ENCODE data around the gene PRIM1. TPM values are rescaled to one million over a fixed set of nuclear protein-coding genes. Genes with fewer than 3 reads are reported as not detected.

Gene PRIM1
- total and polyA plus RNA-seq, 2 of the 13 experiments (the other 11 are each of a cell fraction or from before 2014, with no cell fraction given) = 30.0 to 47.3 TPM

DNA sequence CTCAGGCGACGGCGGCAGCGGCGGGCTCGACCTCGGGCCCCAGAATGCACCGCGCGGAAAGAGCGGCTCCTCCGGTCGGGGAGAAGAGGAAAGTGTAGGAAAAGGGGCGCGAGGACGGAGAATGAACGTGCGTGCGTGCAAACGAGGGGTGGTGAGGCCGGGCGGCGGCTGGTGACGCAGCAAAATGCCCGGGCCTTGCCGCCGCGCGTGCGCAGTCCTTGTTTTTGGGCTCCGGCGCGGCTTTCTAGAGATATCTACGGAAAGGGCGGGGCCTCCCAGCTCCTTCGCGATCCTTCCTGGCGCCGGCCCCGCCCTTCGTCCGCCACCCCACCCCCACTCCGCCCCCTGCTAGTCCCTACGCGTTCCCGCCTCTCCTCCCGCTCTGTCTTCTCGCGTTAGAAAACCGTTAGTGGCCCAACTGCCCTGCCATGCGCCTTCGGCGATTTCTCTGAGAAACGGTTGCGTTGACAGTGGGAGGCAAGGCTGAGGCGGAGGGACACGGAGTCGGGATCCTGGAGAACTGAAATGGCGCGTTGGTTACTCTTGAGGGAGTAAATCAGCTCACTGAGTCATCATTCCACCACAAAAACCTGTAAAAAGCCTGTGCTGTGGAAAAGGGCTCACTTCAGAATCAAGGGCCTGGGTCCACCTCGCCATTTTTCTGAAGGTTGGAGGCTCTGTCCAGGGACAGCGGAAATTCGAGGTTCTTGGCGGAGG, 63.8 kb downstream of the PRIM1 start, which contains the start of gene PTGES3 (continued):
- no peak; the same call in 1 of the 2 replicates for TF ChIP-seq TSC22D2 (CRISPR knock-in tag; IDR thresholded peaks at IDR 0.05; ENCODE audit: borderline replicate concordance)
- peak; percentile 71; the same call in 1 of the 2 replicates for TF ChIP-seq SALL2 (CRISPR knock-in tag; IDR thresholded peaks at IDR 0.05)
- peak; percentile 96 for TF ChIP-seq MXD3 (CRISPR knock-in tag; IDR thresholded peaks at IDR 0.05)
- TF ChIP-seq, protein P1, sequence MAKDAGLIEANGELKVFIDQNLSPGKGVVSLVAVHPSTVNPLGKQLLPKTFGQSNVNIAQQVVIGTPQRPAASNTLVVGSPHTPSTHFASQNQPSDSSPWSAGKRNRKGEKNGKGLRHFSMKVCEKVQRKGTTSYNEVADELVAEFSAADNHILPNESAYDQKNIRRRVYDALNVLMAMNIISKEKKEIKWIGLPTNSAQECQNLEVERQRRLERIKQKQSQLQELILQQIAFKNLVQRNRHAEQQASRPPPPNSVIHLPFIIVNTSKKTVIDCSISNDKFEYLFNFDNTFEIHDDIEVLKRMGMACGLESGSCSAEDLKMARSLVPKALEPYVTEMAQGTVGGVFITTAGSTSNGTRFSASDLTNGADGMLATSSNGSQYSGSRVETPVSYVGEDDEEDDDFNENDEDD (CRISPR knock-in tag; IDR thresholded peaks at IDR 0.05; ENCODE audit: borderline replicate concordance) = peak; percentile 95
- TF ChIP-seq SOX5 (CRISPR knock-in tag; IDR thresholded peaks at IDR 0.05; ENCODE audit: borderline replicate concordance) = peak; percentile 68
- TF ChIP-seq ZNF574 (CRISPR knock-in tag; IDR thresholded peaks at IDR 0.05) = peak; percentile 92
- TF ChIP-seq CHD2 (IDR thresholded peaks at IDR 0.05; ENCODE audit: low read depth, low read length) = peak; percentile 90
- peak; percentile 79; the same call in 1 of the 2 replicates for TF ChIP-seq ZBTB7A (CRISPR knock-in tag; IDR thresholded peaks at IDR 0.05)
- no peak; the same call in 1 of the 2 replicates for TF ChIP-seq NFATC3 (CRISPR knock-in tag; IDR thresholded peaks at IDR 0.05)
- TF ChIP-seq CCDC6 (CRISPR knock-in tag; IDR thresholded peaks at IDR 0.05) = peak; percentile 95
- no peak for TF ChIP-seq GPBP1L1 (CRISPR knock-in tag; IDR thresholded peaks at IDR 0.05)
- TF ChIP-seq SPEN (CRISPR knock-in tag; IDR thresholded peaks at IDR 0.05; ENCODE audit: low read depth) = peak; percentile 95
- TF ChIP-seq, protein P2, sequence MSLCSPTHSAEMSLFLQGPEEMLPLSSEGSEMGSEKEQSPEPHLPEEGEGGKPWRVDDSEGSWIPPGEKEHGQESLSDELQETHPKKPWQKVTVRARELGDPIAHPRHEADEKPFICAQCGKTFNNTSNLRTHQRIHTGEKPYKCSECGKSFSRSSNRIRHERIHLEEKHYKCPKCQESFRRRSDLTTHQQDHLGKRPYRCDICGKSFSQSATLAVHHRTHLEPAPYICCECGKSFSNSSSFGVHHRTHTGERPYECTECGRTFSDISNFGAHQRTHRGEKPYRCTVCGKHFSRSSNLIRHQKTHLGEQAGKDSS (CRISPR knock-in tag; IDR thresholded peaks at IDR 0.05; ENCODE audit: borderline replicate concordance, low read depth) = peak; percentile 60; the same call in 1 of the 2 replicates
- peak; percentile 20; the same call in 1 of the 2 replicates for TF ChIP-seq GABPA (IDR thresholded peaks at IDR 0.05; ENCODE audit: low read depth, low read length)
- peak; percentile 60; the same call in 1 of the 2 replicates for TF ChIP-seq GABPA (CRISPR knock-in tag; IDR thresholded peaks at IDR 0.05; ENCODE audit: low read depth)
- TF ChIP-seq, protein P3, sequence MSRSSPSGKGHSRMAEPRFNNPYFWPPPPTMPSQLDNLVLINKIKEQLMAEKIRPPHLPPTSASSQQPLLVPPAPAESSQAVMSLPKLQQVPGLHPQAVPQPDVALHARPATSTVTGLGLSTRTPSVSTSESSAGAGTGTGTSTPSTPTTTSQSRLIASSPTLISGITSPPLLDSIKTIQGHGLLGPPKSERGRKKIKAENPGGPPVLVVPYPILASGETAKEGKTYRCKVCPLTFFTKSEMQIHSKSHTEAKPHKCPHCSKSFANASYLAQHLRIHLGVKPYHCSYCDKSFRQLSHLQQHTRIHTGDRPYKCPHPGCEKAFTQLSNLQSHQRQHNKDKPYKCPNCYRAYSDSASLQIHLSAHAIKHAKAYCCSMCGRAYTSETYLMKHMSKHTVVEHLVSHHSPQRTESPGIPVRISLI (CRISPR knock-in tag; IDR thresholded peaks at IDR 0.05; ENCODE audit: borderline replicate concordance) = no peak
- TF ChIP-seq ZXDC (CRISPR knock-in tag; IDR thresholded peaks at IDR 0.05) = 0 out of 2 replicates have a peak, but pooled peaks have one; percentile 82
- peak; percentile 60; the same call in 1 of the 2 replicates for TF ChIP-seq ZBTB21 (CRISPR knock-in tag; IDR thresholded peaks at IDR 0.05)
